GM15510 (cell line): ENCODE measurements around the gene SLCO2B1.

Experiments used
- POLR2A ChIP-seq: IDR thresholded peaks from 3 replicates; pipeline ENCODE4 v1.6.1; 2011; ENCODE audit warnings: borderline replicate concordance; ENCODE audit not compliant: insufficient read length; ENCODE audit errors: extremely low read depth

Gene SLCO2B1

GRCh38 chr11:75150879-75151278 lies at the start of gene SLCO2B1:
Gene SLCO2B1 (plus strand): TSS chr11:75151107. CDS start chr11:75151382, 275 bp downstream.
- no peak for TF ChIP-seq POLR2A

- no peak for TF ChIP-seq POLR2A
Observed at GRCh38 chr11:75101424-75102128, 49.3 kb upstream of the SLCO2B1 start.

DNA sequence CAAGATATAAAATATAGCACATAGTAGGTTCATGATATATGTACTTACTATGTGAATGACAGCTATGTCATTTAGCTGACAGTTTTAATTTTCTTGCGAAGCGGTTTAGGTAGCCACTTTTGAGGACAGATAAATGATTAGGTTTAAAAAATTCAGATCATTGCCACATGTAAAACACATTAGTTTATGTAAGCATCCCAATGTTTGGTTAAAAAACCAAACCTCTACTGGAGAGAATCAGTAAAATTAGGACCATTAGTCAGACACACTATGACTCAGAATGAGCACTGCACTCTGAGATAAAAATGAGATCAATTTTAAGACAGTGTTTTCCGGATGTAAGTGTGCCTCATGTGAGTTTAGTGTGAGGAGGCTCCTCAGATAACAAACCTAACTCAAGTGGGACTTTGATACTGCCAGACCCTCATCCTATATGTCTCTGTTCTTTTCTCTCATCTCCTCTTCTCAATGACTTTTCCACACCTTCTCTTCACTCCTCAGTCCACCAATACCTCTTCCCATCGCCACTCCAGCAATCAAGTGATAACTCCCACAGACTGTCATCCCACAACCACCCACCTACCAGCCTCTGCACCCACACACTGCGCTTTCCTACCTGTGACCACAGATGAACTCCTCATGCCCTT lies 47.4 kb upstream of the SLCO2B1 start:
- no peak for TF ChIP-seq POLR2A

DNA sequence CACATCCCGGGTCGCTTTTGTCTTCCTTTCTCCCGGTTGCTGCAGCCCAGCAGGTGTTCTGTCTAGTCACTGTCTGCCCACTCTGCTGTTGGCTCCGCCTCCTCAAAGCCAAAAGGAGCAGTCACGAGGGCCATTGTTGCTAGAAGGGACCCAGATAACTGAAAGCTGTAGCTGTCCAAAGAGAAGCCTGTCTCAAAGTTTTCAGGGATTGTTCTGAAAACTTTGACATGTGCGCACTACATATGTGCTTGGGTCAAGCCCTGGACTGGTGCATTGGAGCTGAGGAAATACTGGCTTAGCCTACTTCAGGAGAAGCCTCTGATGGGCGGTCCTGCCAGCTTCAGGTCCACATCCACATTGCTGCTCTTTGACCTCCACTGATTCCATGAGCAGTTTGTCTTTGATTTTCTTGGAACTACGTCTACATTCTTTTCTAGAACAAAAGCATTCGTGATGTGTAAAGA lies 45.4 kb upstream of the SLCO2B1 start:
- TF ChIP-seq POLR2A: no peak

DNA sequence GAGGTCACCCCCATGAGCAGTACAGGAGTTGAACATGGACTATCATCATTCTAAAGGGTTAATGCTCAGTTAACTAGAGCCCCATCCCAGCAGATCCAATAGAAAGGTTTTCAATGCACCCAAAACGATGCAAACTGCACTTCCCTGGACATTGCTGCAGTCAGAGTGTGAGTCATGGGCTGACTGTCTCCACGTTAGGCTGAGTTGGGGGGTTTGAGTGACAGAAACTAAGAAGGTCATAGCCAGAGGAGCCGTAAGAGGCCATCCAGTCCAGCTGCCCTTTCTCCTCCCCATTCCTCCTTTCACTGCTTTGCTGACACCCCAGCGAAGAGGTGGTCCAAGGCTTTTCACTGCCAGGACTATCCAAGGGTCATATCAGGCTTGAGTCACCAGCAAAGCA lies 43.7 kb upstream of the SLCO2B1 start:
- no peak for TF ChIP-seq POLR2A

GRCh38 chr11:75112200-75112599 lies 38.7 kb upstream of the SLCO2B1 start:
- no peak for TF ChIP-seq POLR2A

DNA sequence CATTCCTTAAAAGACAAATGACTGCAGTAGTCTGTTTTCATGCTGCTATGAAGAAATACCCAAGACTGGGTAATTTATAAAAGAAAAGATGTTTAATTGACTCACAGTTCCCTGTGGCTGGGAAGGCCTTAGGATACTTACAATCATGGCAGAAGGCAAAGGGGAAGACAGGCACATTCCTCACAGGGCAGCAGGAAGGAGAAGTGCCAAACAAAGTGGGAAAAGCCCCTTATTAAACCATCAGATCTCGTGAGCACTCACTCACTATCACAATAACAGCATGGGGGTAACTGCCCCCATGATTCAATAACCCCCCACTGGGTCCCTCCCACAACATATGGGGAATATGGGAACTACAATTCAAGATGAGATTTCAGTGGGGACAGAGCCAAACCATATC lies 37.9 kb upstream of the SLCO2B1 start:
- TF ChIP-seq POLR2A: no peak

DNA sequence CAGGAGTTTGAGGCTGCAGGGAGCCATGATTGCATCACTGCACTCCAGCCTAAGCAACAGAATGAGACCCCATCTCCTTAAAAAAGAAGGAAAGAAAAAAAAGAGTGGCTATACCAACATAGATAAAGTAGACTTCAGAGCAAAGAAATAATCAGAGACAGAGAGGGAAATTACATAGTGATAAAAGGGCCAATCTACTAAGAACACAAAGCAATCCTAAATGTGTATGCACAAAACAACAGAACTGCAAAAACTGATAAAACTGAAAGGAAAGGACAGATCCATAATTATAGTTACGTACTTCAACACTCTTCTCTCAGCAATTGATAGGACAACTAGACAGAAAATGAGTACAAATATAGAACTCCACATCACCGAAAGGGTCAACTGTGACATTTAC lies 36.4 kb upstream of the SLCO2B1 start:
- no peak for TF ChIP-seq POLR2A

DNA sequence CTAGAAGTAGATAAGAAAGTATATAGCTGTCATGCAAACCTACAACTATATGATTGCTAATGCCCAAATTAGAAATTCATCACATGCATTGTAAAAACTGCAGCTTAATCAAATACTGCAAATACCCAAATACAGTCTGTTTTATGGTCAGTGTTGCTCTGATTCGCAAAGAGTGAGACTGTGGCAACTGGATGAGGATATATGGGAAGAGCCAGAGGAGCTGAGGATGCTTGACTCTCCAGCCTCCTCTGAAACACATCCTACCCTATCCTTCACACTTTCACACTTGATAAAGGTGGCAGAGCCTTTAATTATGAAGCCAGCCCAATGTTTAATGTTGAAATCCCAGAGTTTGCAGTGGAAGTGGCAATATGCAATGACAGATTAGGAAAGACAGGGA lies 32.3 kb upstream of the SLCO2B1 start:
- no peak for TF ChIP-seq POLR2A

DNA sequence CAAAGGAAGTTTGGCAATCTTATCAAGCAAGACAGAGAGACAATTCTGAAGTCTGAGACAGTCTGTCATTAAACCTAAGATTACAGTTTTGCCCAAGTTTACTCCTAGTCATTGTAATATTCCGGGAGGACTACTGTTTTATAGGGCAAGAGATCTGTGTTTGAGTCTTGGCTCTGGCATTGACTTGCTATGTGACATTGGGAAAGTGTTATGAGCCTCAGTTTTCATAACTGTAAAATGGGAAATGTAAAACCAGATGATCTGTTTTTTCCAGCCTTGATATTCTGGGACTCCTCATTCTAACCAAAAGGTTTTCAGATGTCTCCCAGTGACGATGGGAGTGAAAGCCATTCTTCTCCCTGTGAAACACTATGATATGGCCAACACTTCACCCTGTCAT lies 24.3 kb upstream of the SLCO2B1 start:
- no peak for TF ChIP-seq POLR2A

DNA sequence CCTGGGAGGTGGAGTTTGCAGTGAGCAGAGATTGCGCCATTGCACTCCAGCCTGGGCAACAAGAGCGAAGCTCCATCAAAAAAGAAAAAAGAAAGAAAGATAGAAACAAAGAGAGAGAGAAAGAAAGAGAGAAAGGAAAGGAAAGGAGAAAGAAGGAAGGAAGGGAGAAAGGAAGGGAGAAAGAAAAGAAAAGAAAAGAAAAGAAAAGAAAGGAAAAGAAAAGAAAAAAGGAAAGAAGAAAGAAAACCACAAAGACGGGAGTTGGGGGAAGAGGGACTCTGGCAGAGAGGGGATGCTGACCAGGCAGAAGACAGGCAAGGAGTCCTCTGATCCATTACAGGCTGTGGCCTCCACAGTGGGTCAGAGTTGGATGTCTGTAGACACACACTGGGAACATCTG lies 18.8 kb upstream of the SLCO2B1 start:
- no peak for TF ChIP-seq POLR2A

GRCh38 chr11:75133976-75134375 lies 16.9 kb upstream of the SLCO2B1 start:
- no peak for TF ChIP-seq POLR2A

- TF ChIP-seq POLR2A: no peak
Observed at GRCh38 chr11:75135021-75135650, 15.8 kb upstream of the SLCO2B1 start.

DNA sequence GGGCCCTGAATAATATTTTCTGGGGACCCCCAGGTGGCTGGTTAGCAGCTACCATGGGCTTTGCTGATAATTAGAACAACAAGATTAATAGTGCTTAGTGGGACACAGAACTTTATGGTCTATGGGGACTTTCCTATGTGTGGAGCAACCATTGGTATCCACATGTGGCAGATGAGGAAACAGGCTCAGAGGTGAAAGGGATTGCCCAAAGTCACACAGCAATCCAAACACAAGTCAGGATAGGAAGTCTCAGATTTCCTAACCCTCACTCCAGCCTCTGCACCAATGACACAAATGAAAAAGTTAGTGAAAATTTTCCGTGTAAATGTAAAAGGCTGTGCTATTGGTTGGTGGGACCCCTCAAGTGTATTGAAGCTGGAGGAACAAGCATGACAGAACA lies 15.3 kb upstream of the SLCO2B1 start:
- TF ChIP-seq POLR2A: no peak

- no peak for TF ChIP-seq POLR2A
Observed at GRCh38 chr11:75140269-75141138, 10.4 kb upstream of the SLCO2B1 start.
